Mucosa of descending colon (tissue), 3 donors: ENCODE data around the gene DPP4. TPM values are rescaled to one million over a fixed set of nuclear protein-coding genes. Genes with fewer than 3 reads are reported as not detected.

ENCODE experiments used
- ATAC-seq: fragments of 200-7000 bp; cut with Tn5 transposase; one replicate; pipeline ENCODE4 v1.9.1; 2020; ENCODE audit warnings: mild to moderate bottlenecking, moderate library complexity
- DNase-seq, 3 donors: peaks; one replicate each; pipeline ENCODE4 v3.0.0-alpha.2; 2020
- H3K36me3 ChIP-seq: fragments of 200-600 bp; one replicate; pipeline ENCODE4 v1.8.0; 2021; ENCODE audit warnings: low read depth, mild to moderate bottlenecking
- H3K4me1 ChIP-seq: fragments of 200-600 bp; one replicate; pipeline ENCODE4 v1.8.0; 2021; ENCODE audit warnings: low read depth, mild to moderate bottlenecking
- H3K4me3 ChIP-seq: fragments of 200-600 bp; one replicate; pipeline ENCODE4 v1.8.0; 2021; ENCODE audit warnings: mild to moderate bottlenecking
- H3K9me3 ChIP-seq: fragments of 200-600 bp; one replicate; pipeline ENCODE4 v1.8.0; 2021; ENCODE audit warnings: mild to moderate bottlenecking
- CTCF ChIP-seq: fragments of 200-600 bp; IDR thresholded peaks from one replicate; pipeline ENCODE4 v1.8.0; 2022; ENCODE audit warnings: antibody characterized with exemption, mild to moderate bottlenecking
- intact Hi-C, 2 donors: fragments of 100-400 bp; cut with DNase I in 1 of 2; cut with micrococcal nuclease in 1 of 2; formaldehyde crosslinking; loops; one replicate each; pipeline versions ENCODE4 v1.11.0 to v1.11.1; 2022; cut with DNase I, micrococcal nuclease
- long read RNA-seq, 2 donors: library from polyadenylated mRNA; unstranded; transcript quantifications; one replicate each; pipeline ENCODE4 v2.0.0, GENCODE V29; 2019 to 2021
- total RNA-seq, 3 donors: library from RNA; stranded (reverse); fragmentation: NEBNext Ultra II Directional in 2 of 3; extraction: Animal tissue kit (Norgen Biotek cat#: 25700) in 2 of 3; gene quantifications; one replicate each; pipeline versions ENCODE4 v1.2.1 to v1.2.4, GENCODE V29; 2021 to 2023
- donor health status: DM: no; HTN: no; CAD: no; lungs with moderate emphysema.
- donor health status: DM: no; HTN: no; CAD: no.
- donor health status: DM: no; HTN: yes; CAD: no.

DPP4 gene
- total RNA-seq: 10 to 100 TPM; 11.4 to 18.3 (median 12.0) TPM
- long read RNA-seq, donor 1, transcript DPP4-201 (26 exons, 3,904 nt): major isoform, 18 of 22 reads
- long read RNA-seq, donor 1, partial matches to known transcripts: 1 of 22 reads
- long read RNA-seq, donor 1, other reads (novel, unspliced or antisense): 3 of 22 reads
- long read RNA-seq, donor 2, transcript DPP4-201 (26 exons, 3,904 nt): major isoform, 6 of 14 reads
- long read RNA-seq, donor 2, partial matches to known transcripts: 5 of 14 reads
- long read RNA-seq, donor 2, other reads (novel, unspliced or antisense): 3 of 14 reads

GRCh38 chr2:162073888-162074631, at the start of gene DPP4:
DPP4 (minus strand) TSS chr2:162074215; CDS start chr2:162073981, 234 bp downstream.
- TF ChIP-seq CTCF: no peak
- intact Hi-C loops: no loop called here
- peaks cover 8% of the 10 kb centered on the region for H3K4me1 ChIP-seq
- peaks cover 5% of the 10 kb centered on the region for H3K9me3 ChIP-seq
- H3K36me3 ChIP-seq: no peaks in the 10 kb centered on the region
- ATAC-seq: peak; percentile 92
- DNase-seq: peak; percentile 76 to 86 (median 79)
- peak within 1 kb of the TSS; percentile 29 for H3K4me3 ChIP-seq

- H3K4me1 ChIP-seq: no peaks in the 10 kb centered on the region
- no peak for TF ChIP-seq CTCF
- H3K9me3 ChIP-seq: no peaks in the 10 kb centered on the region
- intact Hi-C loops: loop anchor here in 1 of 2 donors (5.0 kb wide), 1 partner anchor 531 kb away; no protein-coding TSS in a partner anchor
- peak; percentile 46 for ATAC-seq
- no peaks in the 10 kb centered on the region for H3K36me3 ChIP-seq
- H3K4me3 ChIP-seq: no peak overlapping the region
- DNase-seq: no peak
These were observed 44.4 kb upstream of the DPP4 start for GRCh38 chr2:162118166-162119031.

GRCh38 chr2:162116352-162116751, 42.3 kb upstream of the DPP4 start:
- DNase-seq: no peak
- intact Hi-C loops: loop anchor here in 1 of 2 donors (5.0 kb wide), 1 partner anchor 529 kb away; no protein-coding TSS in a partner anchor
- no peak for TF ChIP-seq CTCF
- Histone ChIP-seq H3K9me3 (no peaks in the 10 kb centered on the region), H3K4me1 (no peaks in the 10 kb centered on the region), H3K4me3 (no peak overlapping the region), H3K36me3 (no peaks in the 10 kb centered on the region)
- ATAC-seq: no peak

GRCh38 chr2:162115076-162115475, 41.1 kb upstream of the DPP4 start:
- ATAC-seq (no peak), DNase-seq (no peak)
- Histone ChIP-seq H3K4me3 (no peak overlapping the region), H3K9me3 (no peaks in the 10 kb centered on the region), H3K4me1 (no peaks in the 10 kb centered on the region), H3K36me3 (no peaks in the 10 kb centered on the region)
- intact Hi-C loops: loop anchor here in 1 of 2 donors (5.0 kb wide), 1 partner anchor 528 kb away; no protein-coding TSS in a partner anchor
- TF ChIP-seq CTCF: no peak

GRCh38 chr2:162114271-162114670, 40.3 kb upstream of the DPP4 start:
- intact Hi-C loops: no loop called here
- TF ChIP-seq CTCF: no peak

More at GRCh38 chr2:162114271-162114670, 40.3 kb upstream of the DPP4 start:
- Histone ChIP-seq H3K4me1 (no peaks in the 10 kb centered on the region), H3K36me3 (no peaks in the 10 kb centered on the region), H3K9me3 (no peaks in the 10 kb centered on the region), H3K4me3 (no peak overlapping the region)
- ATAC-seq (no peak), DNase-seq (no peak)
